LoVo (cell line): ENCODE measurements around the gene ZNF580.
A peak's percentile ranks its signal among the peaks of the same experiment; 100 is the strongest.

ENCODE experiments used
- DNase-seq: peaks from one replicate; pipeline ENCODE4 v3.0.0-alpha.2; 2016; ENCODE audit warnings: low spot score

The ZNF580 gene

GRCh38 chr19:55663846-55664536 lies 23.2 kb downstream of the ZNF580 start:
- no peak for DNase-seq

GRCh38 chr19:55666343-55667005 lies 25.7 kb downstream of the ZNF580 start:
- no peak for DNase-seq

GRCh38 chr19:55667006-55667381 lies 26.2 kb downstream of the ZNF580 start:
- no peak for DNase-seq

GRCh38 chr19:55667511-55667910 lies 26.7 kb downstream of the ZNF580 start:
- no peak for DNase-seq

GRCh38 chr19:55667958-55668357 lies 27.2 kb downstream of the ZNF580 start:
- no peak for DNase-seq

- no peak for DNase-seq
These were observed 28.0 kb downstream of the ZNF580 start for GRCh38 chr19:55668603-55669348.

GRCh38 chr19:55669418-55670279 lies 28.8 kb downstream of the ZNF580 start:
- no peak for DNase-seq

- no peak for DNase-seq
These were observed 29.7 kb downstream of the ZNF580 start for GRCh38 chr19:55670280-55671053.

- no peak for DNase-seq
These were observed 30.2 kb downstream of the ZNF580 start for GRCh38 chr19:55671054-55671378.

- DNase-seq, result no peak
These were observed 31.6 kb downstream of the ZNF580 start for GRCh38 chr19:55672418-55672817.

GRCh38 chr19:55673465-55673864 lies 32.7 kb downstream of the ZNF580 start:
- no peak for DNase-seq

GRCh38 chr19:55673889-55674288 lies 33.1 kb downstream of the ZNF580 start:
- no peak for DNase-seq

GRCh38 chr19:55674459-55674840 lies 33.6 kb downstream of the ZNF580 start:
- DNase-seq, result no peak

GRCh38 chr19:55674841-55675660 lies 34.2 kb downstream of the ZNF580 start, which contains the start of gene EPN1:
Gene EPN1, plus strand, starts transcription at chr19:55675226. Its CDS starts 3,402 bp downstream, at chr19:55678628.
- peak; percentile 96 for DNase-seq

- no peak for DNase-seq
These were observed 35.0 kb downstream of the ZNF580 start for GRCh38 chr19:55675661-55676354.

- no peak for DNase-seq
These were observed 35.6 kb downstream of the ZNF580 start for GRCh38 chr19:55676383-55676782.

GRCh38 chr19:55676889-55677505 lies 36.2 kb downstream of the ZNF580 start:
- no peak for DNase-seq

GRCh38 chr19:55677572-55678028 lies 36.8 kb downstream of the ZNF580 start:
- DNase-seq, result no peak

- no peak for DNase-seq
These were observed 37.4 kb downstream of the ZNF580 start for GRCh38 chr19:55678121-55678671.
